PC-3 (cell line): ENCODE data around the gene SETDB1. TPM values are rescaled to one million over a fixed set of nuclear protein-coding genes. Genes with fewer than 3 reads are reported as not detected.
"Not testable (repeated sequence)": the region's sequence is repeated elsewhere in the genome, so short reads cannot be mapped to it uniquely, and the experiment has no call there.

ENCODE experiments used
- ATAC-seq: fragments of 200-7000 bp; cut with Tn5 transposase; 2 replicates; pipeline ENCODE4 v1.9.1; 2020; ENCODE audit warnings: mild to moderate bottlenecking, moderate library complexity
- BruUV-seq: library from RNA; stranded (reverse); fragments of 400-500 nt; replicated peaks from 2 replicates; lab custom pipeline; 2021; lab: Mats Ljungman, UMichigan
- CTCF ChIA-PET: fragments of 300-600 bp; sonication (Branson Sonifier 250); formaldehyde crosslinking; loops from one replicate; lab custom pipeline; 2022; ENCODE audit warnings: antibody characterized with exemption; lab: Charles Lee
- POLR2A ChIA-PET: fragments of 300-600 bp; sonication (Branson Sonifier 250); formaldehyde crosslinking; loops from one replicate; lab custom pipeline; 2022; ENCODE audit warnings: antibody characterized with exemption; ENCODE audit not compliant: unreplicated experiment; lab: Charles Lee
- DNase-seq: peaks from one replicate; pipeline ENCODE4 v3.0.0-alpha.2; 2015
- H2AFZ ChIP-seq: fragments of 300-600 bp; sonication (generic); 2 replicates; pipeline ENCODE4 v1.6.0; 2016; ENCODE audit warnings: antibody characterized with exemption, low read length
- H3F3A ChIP-seq: fragments of 300-600 bp; sonication (generic); one replicate; pipeline ENCODE4 v1.6.0; 2017; ENCODE audit warnings: antibody characterized with exemption, low read length, control low read depth, mild to moderate bottlenecking; ENCODE audit not compliant: unreplicated experiment
- H3K27ac ChIP-seq: fragments of 300-600 bp; sonication (generic); 2 replicates; pipeline ENCODE4 v1.5.1; 2016; ENCODE audit warnings: mild to moderate bottlenecking, low read length
- H3K27me3 ChIP-seq: fragments of 300-600 bp; sonication (generic); 2 replicates; pipeline ENCODE4 v1.6.1; 2016; ENCODE audit warnings: low read length, mixed read lengths
- H3K36me3 ChIP-seq: fragments of 300-600 bp; sonication (generic); 2 replicates; pipeline ENCODE4 v1.6.1; 2016; ENCODE audit warnings: low read depth, mixed run types, low read length, mixed read lengths
- H3K4me1 ChIP-seq: fragments of 300-600 bp; sonication (generic); 2 replicates; pipeline ENCODE4 v1.5.1; 2016; ENCODE audit warnings: low read length; ENCODE audit not compliant: insufficient read depth
- H3K4me2 ChIP-seq: fragments of 300-600 bp; sonication (generic); 2 replicates; pipeline ENCODE4 v1.6.0; 2016; ENCODE audit warnings: low read length
- H3K4me3 ChIP-seq: fragments of 300-600 bp; sonication (generic); 2 replicates; pipeline ENCODE4 v1.5.1; 2016; ENCODE audit warnings: mild to moderate bottlenecking, low read length, mixed read lengths
- H3K79me2 ChIP-seq: fragments of 300-600 bp; sonication (generic); 2 replicates; pipeline ENCODE4 v1.6.1; 2017; ENCODE audit warnings: low read length, mixed read lengths
- H3K9ac ChIP-seq: fragments of 300-600 bp; sonication (generic); 2 replicates; pipeline ENCODE4 v1.6.0; 2016; ENCODE audit warnings: mild to moderate bottlenecking, low read length
- H3K9me2 ChIP-seq: fragments of 300-600 bp; sonication (generic); replicated peaks from 2 replicates; pipeline ENCODE4 v1.6.1; 2016; ENCODE audit warnings: mixed run types, low read length, mixed read lengths
- H3K9me3 ChIP-seq: fragments of 300-600 bp; sonication (generic); 2 replicates; pipeline ENCODE4 v1.6.1; 2016; ENCODE audit warnings: low read length, mixed read lengths
- H4K20me1 ChIP-seq: fragments of 300-600 bp; sonication (generic); 2 replicates; pipeline ENCODE4 v1.6.1; 2016; ENCODE audit warnings: low read length, mixed read lengths
- CTCF ChIP-seq: fragments of 300-600 bp; sonication (generic); conservative IDR thresholded peaks from 2 replicates; pipeline ENCODE4 v1.5.1; 2017; ENCODE audit warnings: antibody characterized with exemption, low read depth, mild to moderate bottlenecking, low read length
- EZH2 ChIP-seq: fragments of 300-600 bp; sonication (generic); IDR thresholded peaks from one replicate; pipeline ENCODE4 v1.6.1; 2017; ENCODE audit warnings: antibody characterized with exemption, mild to moderate bottlenecking, low read length; ENCODE audit not compliant: unreplicated experiment
- EZH2phosphoT487 ChIP-seq: fragments of 300-600 bp; sonication (generic); IDR thresholded peaks from 2 replicates; pipeline ENCODE4 v1.6.1; 2018; ENCODE audit warnings: mild to moderate bottlenecking, antibody characterized with exemption, low read length, borderline replicate concordance
- intact Hi-C: fragments of 100-400 bp; cut with micrococcal nuclease; formaldehyde crosslinking; loops from 2 replicates; pipeline ENCODE4 v1.9.0; 2023
- total RNA-seq: library from RNA; depleted of rRNA; stranded (reverse); fragments of >200 nt; gene quantifications from 2 replicates; pipeline ENCODE4 v1.2.3, GENCODE V29; 2014

SETDB1 gene
- total RNA-seq, 1 experiment from 2014 or later, result 42.4 TPM

GRCh38 chr1:150893336-150893913, 32.7 kb upstream of the SETDB1 start:
- ChIA-PET CTCF (no interaction called here), POLR2A (no interaction called here)
- Histone ChIP-seq H3K27ac (no peak overlapping the region), H3K9ac (no peak overlapping the region), H3K4me3 (no peak overlapping the region), H4K20me1 (no peaks in the 10 kb centered on the region), H3K27me3 (no peaks in the 10 kb centered on the region), H3K9me3 (no peaks in the 10 kb centered on the region), H2AFZ (no peak overlapping the region), H3F3A (no peaks in the 10 kb centered on the region), H3K79me2 (no peaks in the 10 kb centered on the region), H3K36me3 (no peaks in the 10 kb centered on the region), H3K9me2 (no peaks in the 10 kb centered on the region), H3K4me2 (no peak overlapping the region), H3K4me1 (peaks cover 10% of the 10 kb centered on the region)
- ATAC-seq, result no peak
- intact Hi-C loops, result no loop called here
- TF ChIP-seq CTCF (no peak), EZH2 (no peak), EZH2phosphoT487 (no peak)
- no peak for DNase-seq
- BruUV-seq, result no TSS peak

- CTCF ChIA-PET, result no interaction called here
- no peaks in the 10 kb centered on the region for H3F3A ChIP-seq
- intact Hi-C loops, result no loop called here
- H3K4me2 ChIP-seq, result peak overlapping the region; percentile 47
- H2AFZ ChIP-seq, result peak overlapping the region; percentile 10; the same call in 1 of the 2 replicates
- H3K27ac ChIP-seq, result no peak overlapping the region
- no peak for TF ChIP-seq EZH2
- TF ChIP-seq CTCF, result no peak
- TF ChIP-seq EZH2phosphoT487, result no peak
- ATAC-seq (peak; percentile 100), DNase-seq (peak; percentile 95)
- H4K20me1 ChIP-seq, result no peaks in the 10 kb centered on the region
- H3K27me3 ChIP-seq, result no peaks in the 10 kb centered on the region
- H3K4me3 ChIP-seq, result no peak overlapping the region
- H3K79me2 ChIP-seq, result no peaks in the 10 kb centered on the region
- no TSS peak for BruUV-seq
- H3K4me1 ChIP-seq, result peaks cover 10% of the 10 kb centered on the region
- no peak overlapping the region for H3K9ac ChIP-seq
- no peaks in the 10 kb centered on the region for H3K36me3 ChIP-seq
- POLR2A ChIA-PET, result no interaction called here
- no peaks in the 10 kb centered on the region for H3K9me2 ChIP-seq
- no peaks in the 10 kb centered on the region for H3K9me3 ChIP-seq
Observed at GRCh38 chr1:150895618-150896017, 30.5 kb upstream of the SETDB1 start.

GRCh38 chr1:150899795-150900194, 26.4 kb upstream of the SETDB1 start:
- DNase-seq, H2AFZ ChIP-seq, H3K27me3 ChIP-seq, H3K36me3 ChIP-seq, H3K79me2 ChIP-seq, H3K9ac ChIP-seq, H3K9me2 ChIP-seq, H3F3A ChIP-seq, H3K4me3 ChIP-seq, CTCF ChIA-PET, BruUV-seq, H4K20me1 ChIP-seq, ATAC-seq, H3K27ac ChIP-seq, H3K9me3 ChIP-seq, intact Hi-C loops, H3K4me2 ChIP-seq: not testable (repeated sequence)
- POLR2A ChIA-PET, result interaction anchor here (0.6 kb wide), 1 partner anchor 331 kb away, joined by 3 read pairs; no protein-coding TSS in a partner anchor
- peaks cover 10% of the 10 kb centered on the region for H3K4me1 ChIP-seq
